H1 (cell line): ENCODE data around the gene ATP5PF. TPM values are rescaled to one million over a fixed set of nuclear protein-coding genes. Genes with fewer than 3 reads are reported as not detected.
"Not testable (repeated sequence)": the region's sequence is repeated elsewhere in the genome, so short reads cannot be mapped to it uniquely, and the experiment has no call there.

Experiments used
- CTCF ChIA-PET: fragments of 300-600 bp; sonication (Branson Sonifier 250); formaldehyde crosslinking; loops from one replicate; lab custom pipeline; 2021; ENCODE audit not compliant: partially characterized antibody; lab: Charles Lee
- POLR2A ChIA-PET: fragments of 300-600 bp; sonication (Branson Sonifier 250); formaldehyde crosslinking; loops from one replicate; lab custom pipeline; 2021; ENCODE audit warnings: inconsistent platforms; ENCODE audit not compliant: partially characterized antibody; lab: Charles Lee
- DNase-seq, 2 experiments: peaks; one replicate each; pipeline versions ENCODE4 v3.0.0 to v3.0.0-alpha.2; 2010 to 2022; ENCODE audit warnings: low spot score in 2 of 2, low read depth in 1 of 2, mixed read lengths in 1 of 2
- FAIRE-seq: peaks from 2 replicates; lab custom pipeline; 2011; peaks lifted over from hg19 to GRCh38; lab: Jason Lieb, UNC
- H2AFZ ChIP-seq: 2 replicates; pipeline ENCODE4 v1.8.1; 2012; ENCODE audit warnings: low read length, inconsistent platforms
- H2AK5ac ChIP-seq: 2 replicates; pipeline ENCODE4 v1.6.1; 2013; ENCODE audit warnings: low read depth, low read length
- H2BK120ac ChIP-seq: replicated peaks from 2 replicates; pipeline ENCODE3; 2013; ENCODE audit warnings: low read depth, low read length, inconsistent platforms
- H2BK12ac ChIP-seq: 2 replicates; pipeline ENCODE4 v1.6.1; 2013; ENCODE audit warnings: low read depth, low read length
- H2BK15ac ChIP-seq: 2 replicates; pipeline ENCODE4 v1.6.1; 2013; ENCODE audit warnings: low read length
- H2BK20ac ChIP-seq: 2 replicates; pipeline ENCODE4 v1.6.1; 2013; ENCODE audit warnings: low read length
- H2BK5ac ChIP-seq: 2 replicates; pipeline ENCODE4 v1.6.1; 2013; ENCODE audit warnings: low read depth, low read length
- H3K14ac ChIP-seq: 2 replicates; pipeline ENCODE4 v1.6.1; 2013; ENCODE audit warnings: inconsistent platforms; ENCODE audit not compliant: insufficient read length
- H3K18ac ChIP-seq: 2 replicates; pipeline ENCODE4 v1.6.1; 2013; ENCODE audit warnings: low read length; ENCODE audit errors: extremely low read depth
- H3K23ac ChIP-seq: 2 replicates; pipeline ENCODE4 v1.6.1; 2013; ENCODE audit warnings: inconsistent platforms; ENCODE audit not compliant: insufficient read length
- H3K23me2 ChIP-seq: 2 replicates; pipeline ENCODE4 v1.6.1; 2013; ENCODE audit warnings: low read depth, low read length
- H3K27ac ChIP-seq: 2 replicates; pipeline ENCODE4 v1.6.1; 2011; ENCODE audit warnings: low read depth, low read length, inconsistent platforms
- H3K27me3 ChIP-seq, 4 experiments: replicated peaks in 1 of 4; 1 replicate in 1 of 4; 2 replicates in 3 of 4; pipeline versions ENCODE4 v1.6.1 to v1.8.1; 2011 to 2013; ENCODE audit warnings: low read length in 3 of 4, mild to moderate bottlenecking in 3 of 4, inconsistent platforms in 2 of 4, mixed read lengths in 2 of 4, moderate library complexity in 1 of 4; ENCODE audit not compliant: control insufficient read depth in 3 of 4, insufficient read depth in 3 of 4; ENCODE audit errors: extremely low read depth in 1 of 4
- H3K36me3 ChIP-seq, 4 experiments: 2 replicates each; pipeline versions ENCODE4 v1.6.1 to v1.8.1; 2011 to 2013; ENCODE audit warnings: mild to moderate bottlenecking in 4 of 4, low read length in 3 of 4, moderate library complexity in 2 of 4, control low read depth in 1 of 4, inconsistent platforms in 1 of 4; ENCODE audit not compliant: insufficient read depth in 4 of 4, control insufficient read depth in 2 of 4
- H3K4ac ChIP-seq: replicated peaks from 2 replicates; pipeline ENCODE3; 2013; ENCODE audit warnings: low read length, low read depth, mixed read lengths, inconsistent platforms; ENCODE audit not compliant: insufficient read length
- H3K4me1 ChIP-seq, 4 experiments: replicated peaks in 1 of 4; 1 replicate in 1 of 4; 2 replicates in 3 of 4; pipeline versions ENCODE4 v1.6.1 to v1.8.1; 2011 to 2013; ENCODE audit warnings: low read length in 3 of 4, inconsistent platforms in 2 of 4, mixed read lengths in 1 of 4; ENCODE audit not compliant: insufficient read depth in 4 of 4, control insufficient read depth in 3 of 4
- H3K4me2 ChIP-seq, 2 experiments: 2 replicates each; pipeline versions ENCODE4 v1.6.1 to v1.8.1; 2011 to 2013; ENCODE audit warnings: low read depth in 2 of 2, low read length in 2 of 2, control low read depth in 1 of 2, inconsistent platforms in 1 of 2, mild to moderate bottlenecking in 1 of 2; ENCODE audit not compliant: insufficient read depth in 1 of 2
- H3K4me3 ChIP-seq, 4 experiments: fragments of 200-600, 300-600 bp in 1 of 4; sonication (generic), shearing (Covaris generic), sonication (Bioruptor Twin) in 1 of 4; 2 replicates each; pipeline versions ENCODE4 v1.5.1 to v1.8.1; 2011 to 2016; ENCODE audit warnings: low read length in 4 of 4, low read depth in 3 of 4, control low read depth in 2 of 4, inconsistent platforms in 2 of 4, mild to moderate bottlenecking in 2 of 4, mixed read lengths in 1 of 4, moderate library complexity in 1 of 4; ENCODE audit not compliant: insufficient read depth in 2 of 4; ENCODE audit errors: extremely low read depth in 1 of 4
- H3K56ac ChIP-seq: replicated peaks from 2 replicates; pipeline ENCODE3; 2013; ENCODE audit warnings: low read depth, mild to moderate bottlenecking, mixed read lengths, low read length, inconsistent platforms; ENCODE audit not compliant: insufficient read length
- H3K79me1 ChIP-seq: 2 replicates; pipeline ENCODE4 v1.6.1; 2013; ENCODE audit warnings: low read depth, low read length, control low read depth
- H3K79me2 ChIP-seq, 2 experiments: 2 replicates each; pipeline versions ENCODE4 v1.6.1 to v1.8.1; 2012 to 2013; ENCODE audit warnings: low read length in 2 of 2, mild to moderate bottlenecking in 2 of 2, inconsistent platforms in 1 of 2; ENCODE audit not compliant: insufficient read depth in 2 of 2, control insufficient read depth in 1 of 2
- H3K9ac ChIP-seq, 4 experiments: replicated peaks in 1 of 4; 1 replicate in 1 of 4; 2 replicates in 3 of 4; pipeline versions ENCODE4 v1.6.1 to v1.8.1; 2011 to 2013; ENCODE audit warnings: low read depth in 3 of 4, low read length in 3 of 4, control low read depth in 2 of 4, mild to moderate bottlenecking in 2 of 4, moderate library complexity in 2 of 4, inconsistent platforms in 1 of 4; ENCODE audit errors: extremely low read depth in 1 of 4
- H3K9me3 ChIP-seq, 2 experiments: 2 replicates each; pipeline versions ENCODE4 v1.6.1 to v1.8.1; 2012 to 2013; ENCODE audit warnings: mild to moderate bottlenecking in 2 of 2, moderate library complexity in 2 of 2, control low read depth in 1 of 2, inconsistent platforms in 1 of 2, low read depth in 1 of 2, low read length in 1 of 2, mixed read lengths in 1 of 2; ENCODE audit not compliant: insufficient read depth in 2 of 2
- H4K20me1 ChIP-seq, 2 experiments: replicated peaks in 1 of 2; 2 replicates each; pipeline versions ENCODE3 to v1.8.1; 2011 to 2013; ENCODE audit warnings: inconsistent platforms in 2 of 2, low read length in 2 of 2, mild to moderate bottlenecking in 1 of 2; ENCODE audit not compliant: insufficient read depth in 2 of 2, control insufficient read depth in 1 of 2
- H4K5ac ChIP-seq: 2 replicates; pipeline ENCODE4 v1.6.1; 2013; ENCODE audit warnings: low read length, low read depth, mixed read lengths, inconsistent platforms; ENCODE audit not compliant: insufficient read length
- H4K8ac ChIP-seq: 2 replicates; pipeline ENCODE4 v1.8.0; 2013; ENCODE audit warnings: mild to moderate bottlenecking, moderate library complexity, low read length, inconsistent platforms; ENCODE audit not compliant: insufficient read depth; ENCODE audit errors: extremely low read depth
- H4K91ac ChIP-seq: replicated peaks from 2 replicates; pipeline ENCODE3; 2013; ENCODE audit warnings: low read length, mixed read lengths, inconsistent platforms; ENCODE audit not compliant: insufficient read length
- SP2 ChIP-seq: IDR thresholded peaks from 2 replicates; pipeline ENCODE4 v1.6.1; 2012; ENCODE audit warnings: mild to moderate bottlenecking, low read length, inconsistent platforms
- WGBS, 2 experiments: shearing (Covaris generic) in 1 of 2; methylation state at CpG; one replicate each; pipeline versions ENCODE4 v1.1.6 to v1.1.7; 2013 to 2015; ENCODE audit warnings: low lambda C conversion rate in 2 of 2, mixed read lengths in 2 of 2, inconsistent platforms in 1 of 2, low coverage in 1 of 2, missing lambda C conversion rate in 1 of 2; ENCODE audit not compliant: insufficient replicate concordance in 2 of 2, insufficient coverage in 1 of 2, insufficient read length in 1 of 2; ENCODE audit errors: extremely low coverage in 1 of 2, missing lambda C conversion rate in 1 of 2; 5-methylcytosine and 5-hydroxymethylcytosine counted together
- polyA plus RNA-seq, 7 experiments: library from polyadenylated mRNA; depleted of rRNA in 3 of 7; stranded (reverse) in 5 of 7; unstranded in 2 of 7; fragments of >200 nt in 5 of 7; fragments of 200-250 nt in 2 of 7; gene quantifications; 1 replicate in 5 of 7; 2 replicates in 1 of 7; 4 replicates in 1 of 7; pipeline versions ENCODE4 v1.2.1 to v1.2.3, GENCODE V29; 2011 to 2013; ENCODE audit warnings: missing spikeins in 2 of 7, mixed read lengths in 2 of 7
- total RNA-seq: library from RNA; stranded (reverse); fragmentation: NEBNext Ultra II Directional; extraction: Animal tissue kit (Norgen Biotek cat#: 25700); gene quantifications from 2 replicates; pipeline ENCODE4 v1.2.1, GENCODE V29; 2021

ATP5PF gene
- total and polyA plus RNA-seq, 2 of the 8 experiments (the other 6 are each of a cell fraction or from before 2014, with no cell fraction given) = 135 to 240 TPM

- TF ChIP-seq SP2 = no peak
Measured at GRCh38 chr21:25700741-25701140, 34.0 kb downstream of the ATP5PF start (continued).

- H4K8ac ChIP-seq, H3K23ac ChIP-seq, H3K4me1 ChIP-seq, H4K5ac ChIP-seq, H3K56ac ChIP-seq, H4K20me1 ChIP-seq, H3K14ac ChIP-seq, H3K27me3 ChIP-seq, H2AFZ ChIP-seq, H2BK120ac ChIP-seq, H3K4me2 ChIP-seq, H3K4ac ChIP-seq, H2BK12ac ChIP-seq, H4K91ac ChIP-seq, DNase-seq, H2BK15ac ChIP-seq, FAIRE-seq, POLR2A ChIA-PET, H3K79me2 ChIP-seq, H2BK20ac ChIP-seq, H3K9ac ChIP-seq, H3K27ac ChIP-seq, CTCF ChIA-PET, H3K18ac ChIP-seq, H3K4me3 ChIP-seq, H3K79me1 ChIP-seq, H2BK5ac ChIP-seq, H2AK5ac ChIP-seq, H3K23me2 ChIP-seq, H3K36me3 ChIP-seq, H3K9me3 ChIP-seq: not testable (repeated sequence)
- WGBS, 2 experiments = 93% methylated on average over 10 of the region's 36 CpGs; no CpG with 5 or more reads in 1 of the 2 experiments
Measured at GRCh38 chr21:25695461-25695860, 39.2 kb downstream of the ATP5PF start.
